SU-DHL-6 (cell line): Measurements from ENCODE around the gene LCOR.
"Not testable (repeated sequence)": the region's sequence is repeated elsewhere in the genome, so short reads cannot be mapped to it uniquely, and the experiment has no call there.

Source experiments
- H2AFZ ChIP-seq: fragments of 200-600 bp; sonication (generic); 2 replicates; pipeline ENCODE4 v1.6.1; 2014; ENCODE audit warnings: low read depth, mild to moderate bottlenecking, moderate library complexity, mixed read lengths, antibody characterized with exemption, low read length; ENCODE audit not compliant: severe bottlenecking
- H3F3A ChIP-seq: fragments of 200-600 bp; shearing (Covaris generic); 2 replicates; pipeline ENCODE4 v1.6.0; 2016; ENCODE audit warnings: antibody characterized with exemption, mild to moderate bottlenecking; ENCODE audit not compliant: insufficient read depth
- H3K27ac ChIP-seq: fragments of 200-600 bp; sonication (generic); 2 replicates; pipeline ENCODE4 v1.5.1; 2016; ENCODE audit warnings: low read depth, mild to moderate bottlenecking, low read length, moderate library complexity, mixed read lengths
- H3K27me3 ChIP-seq: fragments of 200-600 bp; sonication (generic), shearing (Covaris generic); 2 replicates; pipeline ENCODE4 v1.6.0; 2014; ENCODE audit warnings: mild to moderate bottlenecking, low read length
- H3K36me3 ChIP-seq: fragments of 200-600 bp; sonication (generic); 2 replicates; pipeline ENCODE4 v1.6.1; 2014; ENCODE audit warnings: mild to moderate bottlenecking, low read length, mixed read lengths
- H3K4me2 ChIP-seq: fragments of 300-600, 200-600 bp; shearing (Covaris generic), sonication (generic); 2 replicates; pipeline ENCODE4 v1.6.0; 2014; ENCODE audit warnings: low read length, low read depth, mild to moderate bottlenecking; ENCODE audit not compliant: poor library complexity, severe bottlenecking
- H3K4me3 ChIP-seq: fragments of 200-600 bp; sonication (generic); 2 replicates; pipeline ENCODE4 v1.5.1; 2014; ENCODE audit warnings: antibody characterized with exemption, low read length, mild to moderate bottlenecking, mixed read lengths; ENCODE audit not compliant: insufficient read depth, poor library complexity, severe bottlenecking
- H3K79me2 ChIP-seq: fragments of 200-600 bp; sonication (generic); 2 replicates; pipeline ENCODE4 v1.6.1; 2014; ENCODE audit warnings: mild to moderate bottlenecking, low read length, moderate library complexity; ENCODE audit not compliant: insufficient read depth
- H3K9ac ChIP-seq: fragments of 200-600 bp; sonication (generic); 2 replicates; pipeline ENCODE4 v1.7.0; 2014; ENCODE audit warnings: mild to moderate bottlenecking, low read length
- H3K9me2 ChIP-seq: fragments of 200-600 bp; sonication (generic); replicated peaks from 2 replicates; pipeline ENCODE4 v1.6.1; 2014; ENCODE audit warnings: low read length; ENCODE audit not compliant: insufficient read depth
- H3K9me3 ChIP-seq: fragments of 200-600 bp; sonication (generic); 2 replicates; pipeline ENCODE4 v1.6.1; 2014; ENCODE audit warnings: low read length, mixed read lengths; ENCODE audit not compliant: insufficient read depth
- H4K20me1 ChIP-seq: fragments of 200-600 bp; sonication (generic); 2 replicates; pipeline ENCODE4 v1.6.1; 2014; ENCODE audit warnings: low read depth, mild to moderate bottlenecking, antibody characterized with exemption, low read length, moderate library complexity, mixed read lengths
- EZH2phosphoT487 ChIP-seq: fragments of 200-600 bp; sonication (generic), shearing (Covaris generic); conservative IDR thresholded peaks from 2 replicates; pipeline ENCODE4 v1.6.1; 2018; ENCODE audit warnings: mild to moderate bottlenecking, antibody characterized with exemption, low read length, moderate library complexity, mixed read lengths
- TF ChIP-seq, protein P1 (sequence below): fragments of 200-600 bp; sonication (generic); IDR thresholded peaks from one replicate; pipeline ENCODE4 v1.5.1; 2017; ENCODE audit warnings: antibody characterized with exemption, mild to moderate bottlenecking, low read length, moderate library complexity; ENCODE audit not compliant: insufficient read depth, poor library complexity, severe bottlenecking

Gene LCOR

DNA sequence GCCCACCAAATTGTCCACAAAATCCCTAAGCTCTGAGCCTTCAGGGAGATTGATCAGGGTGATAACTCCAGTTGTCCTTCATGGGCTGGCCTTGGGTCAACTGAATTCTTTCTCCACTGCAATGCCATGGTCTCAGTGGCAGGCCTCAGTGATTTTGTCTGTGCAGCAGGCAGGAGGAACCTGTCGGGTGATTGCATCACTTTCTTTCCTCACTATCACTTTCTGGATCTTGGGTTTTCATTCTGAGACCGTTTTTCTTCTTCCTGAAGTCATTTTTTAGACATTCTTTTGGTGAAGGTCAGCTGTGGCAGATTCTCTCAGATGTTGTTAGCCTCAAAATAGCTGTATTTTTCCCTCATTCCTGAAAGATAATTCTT is 28.8 kb upstream of the LCOR start:
- TF ChIP-seq, protein P1, sequence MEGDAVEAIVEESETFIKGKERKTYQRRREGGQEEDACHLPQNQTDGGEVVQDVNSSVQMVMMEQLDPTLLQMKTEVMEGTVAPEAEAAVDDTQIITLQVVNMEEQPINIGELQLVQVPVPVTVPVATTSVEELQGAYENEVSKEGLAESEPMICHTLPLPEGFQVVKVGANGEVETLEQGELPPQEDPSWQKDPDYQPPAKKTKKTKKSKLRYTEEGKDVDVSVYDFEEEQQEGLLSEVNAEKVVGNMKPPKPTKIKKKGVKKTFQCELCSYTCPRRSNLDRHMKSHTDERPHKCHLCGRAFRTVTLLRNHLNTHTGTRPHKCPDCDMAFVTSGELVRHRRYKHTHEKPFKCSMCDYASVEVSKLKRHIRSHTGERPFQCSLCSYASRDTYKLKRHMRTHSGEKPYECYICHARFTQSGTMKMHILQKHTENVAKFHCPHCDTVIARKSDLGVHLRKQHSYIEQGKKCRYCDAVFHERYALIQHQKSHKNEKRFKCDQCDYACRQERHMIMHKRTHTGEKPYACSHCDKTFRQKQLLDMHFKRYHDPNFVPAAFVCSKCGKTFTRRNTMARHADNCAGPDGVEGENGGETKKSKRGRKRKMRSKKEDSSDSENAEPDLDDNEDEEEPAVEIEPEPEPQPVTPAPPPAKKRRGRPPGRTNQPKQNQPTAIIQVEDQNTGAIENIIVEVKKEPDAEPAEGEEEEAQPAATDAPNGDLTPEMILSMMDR = no peak
- TF ChIP-seq EZH2phosphoT487 = no peak
- no peak overlapping the region for H3K4me2 ChIP-seq
- H3K9me3 ChIP-seq = no peaks in the 10 kb centered on the region
- no peaks in the 10 kb centered on the region for H4K20me1 ChIP-seq
- no peaks in the 10 kb centered on the region for H3K79me2 ChIP-seq
- no peak overlapping the region for H3K27ac ChIP-seq
- H3K27me3 ChIP-seq = no peaks in the 10 kb centered on the region
- H3K9ac ChIP-seq = no peak overlapping the region
- no peak overlapping the region for H3K4me3 ChIP-seq
- no peaks in the 10 kb centered on the region for H3K36me3 ChIP-seq
- H3K9me2 ChIP-seq = no peaks in the 10 kb centered on the region
- H2AFZ ChIP-seq = no peak overlapping the region
- H3F3A ChIP-seq = no peaks in the 10 kb centered on the region

DNA sequence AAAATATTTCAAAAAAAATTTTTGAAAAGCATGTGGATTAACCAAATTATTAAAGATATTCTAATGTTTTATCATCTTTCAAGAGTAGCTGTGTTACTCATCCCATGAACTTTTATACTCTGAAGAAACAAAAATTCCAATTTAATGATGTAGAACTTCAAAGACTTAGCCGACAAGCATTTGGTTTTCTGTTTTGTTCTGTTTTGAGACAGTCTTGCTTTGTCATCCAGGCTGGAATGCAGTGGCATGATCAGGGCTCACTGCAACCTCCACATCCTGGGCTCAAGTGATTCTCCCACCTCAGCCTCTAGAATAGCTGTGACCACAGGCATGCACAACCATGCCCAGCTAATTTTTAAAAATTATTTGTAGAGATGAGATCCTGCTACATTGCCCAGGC is 17.8 kb upstream of the LCOR start:
- H3K27ac ChIP-seq = no peak overlapping the region
- H3K27me3 ChIP-seq = no peaks in the 10 kb centered on the region
- H3K4me3 ChIP-seq = no peak overlapping the region
- H3K9me2 ChIP-seq = no peaks in the 10 kb centered on the region
- H3F3A ChIP-seq = no peaks in the 10 kb centered on the region
- H4K20me1 ChIP-seq = no peaks in the 10 kb centered on the region
- H3K36me3 ChIP-seq = no peaks in the 10 kb centered on the region
- H2AFZ ChIP-seq = no peak overlapping the region
- no peaks in the 10 kb centered on the region for H3K79me2 ChIP-seq
- H3K9me3 ChIP-seq = no peaks in the 10 kb centered on the region
- TF ChIP-seq, protein P1 = no peak
- TF ChIP-seq EZH2phosphoT487 = no peak
- no peak overlapping the region for H3K4me2 ChIP-seq
- H3K9ac ChIP-seq = no peak overlapping the region

DNA sequence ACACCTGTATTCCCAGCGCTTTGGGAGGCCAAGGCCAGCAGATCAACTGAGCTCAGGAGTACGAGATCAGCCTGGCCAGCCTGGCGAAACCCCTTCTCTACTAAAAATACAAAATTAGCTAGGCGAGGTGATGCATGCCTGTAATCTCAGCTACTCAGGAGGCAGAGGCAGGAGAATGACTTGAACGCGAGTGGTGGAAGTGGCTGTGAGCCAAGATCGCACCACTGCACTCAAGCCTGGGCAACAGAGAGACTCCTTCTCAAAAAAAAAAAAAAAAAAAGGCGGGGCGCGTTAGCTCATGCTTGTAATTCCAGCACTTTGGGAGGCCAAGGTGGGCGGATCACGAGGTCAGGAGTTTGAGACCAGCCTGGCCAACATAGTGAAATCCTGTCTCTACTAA is 13.1 kb upstream of the LCOR start:
- H4K20me1 ChIP-seq, H3K27me3 ChIP-seq, H3K79me2 ChIP-seq, H3K4me2 ChIP-seq, H3F3A ChIP-seq, H3K4me3 ChIP-seq, H3K27ac ChIP-seq, H2AFZ ChIP-seq, H3K36me3 ChIP-seq, H3K9ac ChIP-seq, H3K9me3 ChIP-seq, H3K9me2 ChIP-seq: not testable (repeated sequence)

DNA sequence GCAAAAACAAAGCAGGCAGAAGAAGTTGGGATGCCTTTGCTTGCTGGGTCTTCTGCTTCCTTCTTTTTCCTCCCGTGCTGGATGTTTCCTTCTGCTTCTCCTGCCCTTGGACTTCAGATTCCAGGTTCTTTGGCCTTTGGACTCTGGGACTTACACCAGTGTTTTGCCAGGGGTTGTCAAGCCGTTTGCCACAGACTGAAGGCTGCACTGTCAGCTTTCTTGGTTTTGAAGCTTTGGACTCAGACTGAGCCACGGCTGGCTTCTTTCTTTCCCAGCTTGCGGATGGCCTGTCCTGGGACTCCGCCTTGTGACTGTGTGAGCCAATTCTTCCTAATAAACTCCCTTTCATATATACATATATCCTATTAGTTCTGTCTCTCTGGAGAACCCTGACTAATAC is 11.3 kb upstream of the LCOR start:
- no peaks in the 10 kb centered on the region for H3K9me2 ChIP-seq
- no peaks in the 10 kb centered on the region for H3K79me2 ChIP-seq
- H2AFZ ChIP-seq = no peak overlapping the region
- no peak overlapping the region for H3K4me2 ChIP-seq
- H3K9ac ChIP-seq = no peak overlapping the region
- no peaks in the 10 kb centered on the region for H3F3A ChIP-seq
- H4K20me1 ChIP-seq = no peaks in the 10 kb centered on the region
- H3K27me3 ChIP-seq = no peaks in the 10 kb centered on the region
- H3K27ac ChIP-seq = no peak overlapping the region
- no peak overlapping the region for H3K4me3 ChIP-seq
- no peaks in the 10 kb centered on the region for H3K36me3 ChIP-seq
- H3K9me3 ChIP-seq = no peaks in the 10 kb centered on the region
- TF ChIP-seq, protein P1 = no peak
- TF ChIP-seq EZH2phosphoT487 = no peak
